DND-41 (cell line): ENCODE results near the gene CEP162.

Source experiments
- ATAC-seq: fragments of 200-7000 bp; cut with Tn5 transposase; 3 replicates; pipeline ENCODE4 v1.9.1; 2021; ENCODE audit warnings: low read depth; ENCODE audit not compliant: insufficient read depth
- DNase-seq: peaks from one replicate; pipeline ENCODE4 v3.0.0-alpha.2; 2020
- H2AFZ ChIP-seq: 2 replicates; pipeline ENCODE4 v1.6.0; 2012; ENCODE audit warnings: low read depth, low read length
- H3K27ac ChIP-seq: 2 replicates; pipeline ENCODE4 v1.5.1; 2012; ENCODE audit warnings: low read length, inconsistent platforms
- H3K27me3 ChIP-seq: fragments of 200-600 bp; sonication (generic); 2 replicates; pipeline ENCODE4 v1.6.0; 2012; ENCODE audit warnings: low read length, mild to moderate bottlenecking, inconsistent platforms; ENCODE audit not compliant: insufficient read depth, poor library complexity
- H3K36me3 ChIP-seq: 2 replicates; pipeline ENCODE4 v1.5.1; 2012; ENCODE audit warnings: low read length, inconsistent platforms; ENCODE audit not compliant: insufficient read depth
- H3K4me1 ChIP-seq: 2 replicates; pipeline ENCODE4 v1.5.1; 2012; ENCODE audit warnings: mild to moderate bottlenecking, low read length; ENCODE audit not compliant: insufficient read depth
- H3K4me2 ChIP-seq: 2 replicates; pipeline ENCODE4 v1.6.0; 2012; ENCODE audit warnings: mild to moderate bottlenecking, moderate library complexity, low read length, inconsistent platforms; ENCODE audit not compliant: insufficient read depth
- H3K4me3 ChIP-seq, 2 experiments: fragments of 200-600 bp in 1 of 2; shearing (Covaris generic) in 1 of 2; 2 replicates each; pipeline ENCODE4 v1.5.1; 2012 to 2016; ENCODE audit warnings: inconsistent platforms in 2 of 2, low read length in 2 of 2, mild to moderate bottlenecking in 2 of 2, low read depth in 1 of 2, moderate library complexity in 1 of 2
- H3K79me2 ChIP-seq: 2 replicates; pipeline ENCODE4 v1.6.0; 2012; ENCODE audit warnings: low read length, inconsistent platforms; ENCODE audit not compliant: insufficient read depth
- H3K9ac ChIP-seq: 2 replicates; pipeline ENCODE4 v1.6.0; 2012; ENCODE audit warnings: low read depth, mild to moderate bottlenecking, inconsistent platforms, low read length, moderate library complexity
- H3K9me3 ChIP-seq: 2 replicates; pipeline ENCODE4 v1.5.1; 2012; ENCODE audit warnings: low read length, moderate library complexity, mild to moderate bottlenecking, inconsistent platforms; ENCODE audit not compliant: insufficient read depth, severe bottlenecking
- H4K20me1 ChIP-seq: 2 replicates; pipeline ENCODE4 v1.6.0; 2012; ENCODE audit warnings: low read length; ENCODE audit not compliant: insufficient read depth
- EZH2 ChIP-seq: IDR thresholded peaks from 3 replicates; pipeline ENCODE4 v1.6.1; 2012; ENCODE audit warnings: borderline replicate concordance, low read depth, mild to moderate bottlenecking, moderate library complexity, low read length, inconsistent platforms; ENCODE audit not compliant: severe bottlenecking
- TF ChIP-seq, protein P1 (sequence below): IDR thresholded peaks from 2 replicates; pipeline ENCODE4 v1.5.1; 2012; ENCODE audit warnings: borderline replicate concordance, low read length, moderate library complexity, mild to moderate bottlenecking; ENCODE audit not compliant: poor library complexity, severe bottlenecking; ENCODE audit errors: extremely low read depth

CEP162 gene

DNA sequence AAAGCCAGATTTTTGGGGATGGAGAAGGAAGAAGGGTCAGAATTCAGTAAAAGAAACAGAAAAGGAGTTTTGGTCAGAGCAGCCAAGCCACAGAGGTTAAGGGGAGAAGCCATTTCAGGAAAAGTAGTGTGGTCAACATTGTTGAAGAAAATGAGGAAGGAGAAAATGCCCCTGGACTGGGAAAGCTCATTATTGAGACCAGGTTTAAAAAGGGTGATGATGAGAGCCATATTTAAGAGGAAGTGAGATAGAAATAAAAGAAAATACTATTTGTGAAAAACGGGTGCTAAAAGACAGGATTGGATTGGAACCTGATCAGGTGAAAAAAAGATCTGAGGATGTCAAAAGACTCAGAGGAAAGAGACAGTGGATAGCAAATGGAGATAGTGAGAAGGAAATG is 75.8 kb downstream of the CEP162 start:
- Histone ChIP-seq H3K36me3 (peaks cover 34% of the 10 kb centered on the region), H3K4me3 (no peak overlapping the region), H2AFZ (no peak overlapping the region), H3K79me2 (no peaks in the 10 kb centered on the region), H4K20me1 (no peaks in the 10 kb centered on the region), H3K9me3 (no peaks in the 10 kb centered on the region), H3K4me1 (no peaks in the 10 kb centered on the region), H3K9ac (no peak overlapping the region), H3K27ac (no peak overlapping the region), H3K27me3 (no peaks in the 10 kb centered on the region), H3K4me2 (no peak overlapping the region)
- TF ChIP-seq EZH2 = no peak
- TF ChIP-seq, protein P1, sequence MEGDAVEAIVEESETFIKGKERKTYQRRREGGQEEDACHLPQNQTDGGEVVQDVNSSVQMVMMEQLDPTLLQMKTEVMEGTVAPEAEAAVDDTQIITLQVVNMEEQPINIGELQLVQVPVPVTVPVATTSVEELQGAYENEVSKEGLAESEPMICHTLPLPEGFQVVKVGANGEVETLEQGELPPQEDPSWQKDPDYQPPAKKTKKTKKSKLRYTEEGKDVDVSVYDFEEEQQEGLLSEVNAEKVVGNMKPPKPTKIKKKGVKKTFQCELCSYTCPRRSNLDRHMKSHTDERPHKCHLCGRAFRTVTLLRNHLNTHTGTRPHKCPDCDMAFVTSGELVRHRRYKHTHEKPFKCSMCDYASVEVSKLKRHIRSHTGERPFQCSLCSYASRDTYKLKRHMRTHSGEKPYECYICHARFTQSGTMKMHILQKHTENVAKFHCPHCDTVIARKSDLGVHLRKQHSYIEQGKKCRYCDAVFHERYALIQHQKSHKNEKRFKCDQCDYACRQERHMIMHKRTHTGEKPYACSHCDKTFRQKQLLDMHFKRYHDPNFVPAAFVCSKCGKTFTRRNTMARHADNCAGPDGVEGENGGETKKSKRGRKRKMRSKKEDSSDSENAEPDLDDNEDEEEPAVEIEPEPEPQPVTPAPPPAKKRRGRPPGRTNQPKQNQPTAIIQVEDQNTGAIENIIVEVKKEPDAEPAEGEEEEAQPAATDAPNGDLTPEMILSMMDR = no peak
- DNase-seq (no peak), ATAC-seq (no peak)

DNA sequence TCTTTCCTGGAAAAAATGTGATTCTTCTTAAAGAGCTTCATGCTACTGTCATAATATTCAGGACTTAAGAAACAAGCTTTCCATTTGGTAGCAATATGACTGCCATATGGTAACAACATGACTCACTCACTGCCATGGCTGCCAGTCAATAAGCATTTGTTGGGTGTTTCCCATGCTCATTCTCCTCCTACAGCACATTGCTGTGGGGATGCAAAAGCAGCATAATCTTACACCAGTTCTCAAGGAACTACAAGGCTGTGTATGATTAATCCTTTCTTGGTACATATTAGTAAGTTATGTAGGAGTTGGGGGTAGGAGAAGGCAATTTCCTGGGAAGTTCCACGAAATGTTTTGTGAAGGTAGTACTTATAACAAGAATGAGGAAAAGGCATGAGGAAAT is 76.7 kb downstream of the CEP162 start:
- Histone ChIP-seq H3K4me3 (no peak overlapping the region), H3K27me3 (no peaks in the 10 kb centered on the region), H4K20me1 (no peaks in the 10 kb centered on the region), H3K9me3 (no peaks in the 10 kb centered on the region), H3K36me3 (peaks cover 33% of the 10 kb centered on the region), H3K4me2 (no peak overlapping the region), H2AFZ (no peak overlapping the region), H3K9ac (no peak overlapping the region), H3K4me1 (no peaks in the 10 kb centered on the region), H3K27ac (no peak overlapping the region), H3K79me2 (no peaks in the 10 kb centered on the region)
- DNase-seq (no peak), ATAC-seq (no peak)
- no peak for TF ChIP-seq EZH2
- TF ChIP-seq, protein P1 = no peak

DNA sequence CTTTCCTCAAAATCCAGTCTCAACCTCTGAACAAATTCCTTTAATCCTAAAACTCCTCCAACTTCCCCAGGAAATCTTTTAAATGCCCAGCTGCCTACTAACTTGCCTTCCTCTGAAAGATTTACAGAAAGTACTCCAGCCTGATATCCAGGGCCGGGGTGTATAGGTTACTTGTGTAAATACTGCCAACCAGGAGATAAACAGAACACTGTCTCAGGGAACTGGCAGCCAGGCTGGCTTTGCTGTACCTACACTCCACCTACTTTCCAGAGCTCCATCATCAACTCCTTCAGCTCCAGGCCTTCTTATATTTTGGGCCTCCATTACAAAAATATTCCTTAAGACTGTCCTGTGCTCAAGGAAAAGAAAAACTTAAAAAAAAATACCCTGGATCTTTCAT is 85.9 kb downstream of the CEP162 start:
- Histone ChIP-seq H3K27me3 (no peaks in the 10 kb centered on the region), H3K79me2 (no peaks in the 10 kb centered on the region), H3K4me2 (no peak overlapping the region), H3K4me3 (no peak overlapping the region), H3K27ac (no peak overlapping the region), H3K36me3 (peaks cover 9% of the 10 kb centered on the region; the same call in 1 of the 2 replicates), H3K9ac (no peak overlapping the region), H4K20me1 (no peaks in the 10 kb centered on the region), H2AFZ (no peak overlapping the region), H3K4me1 (no peaks in the 10 kb centered on the region), H3K9me3 (no peaks in the 10 kb centered on the region)
- no peak for DNase-seq
- ATAC-seq = no peak
- TF ChIP-seq EZH2 = no peak
- TF ChIP-seq, protein P1 = no peak

DNA sequence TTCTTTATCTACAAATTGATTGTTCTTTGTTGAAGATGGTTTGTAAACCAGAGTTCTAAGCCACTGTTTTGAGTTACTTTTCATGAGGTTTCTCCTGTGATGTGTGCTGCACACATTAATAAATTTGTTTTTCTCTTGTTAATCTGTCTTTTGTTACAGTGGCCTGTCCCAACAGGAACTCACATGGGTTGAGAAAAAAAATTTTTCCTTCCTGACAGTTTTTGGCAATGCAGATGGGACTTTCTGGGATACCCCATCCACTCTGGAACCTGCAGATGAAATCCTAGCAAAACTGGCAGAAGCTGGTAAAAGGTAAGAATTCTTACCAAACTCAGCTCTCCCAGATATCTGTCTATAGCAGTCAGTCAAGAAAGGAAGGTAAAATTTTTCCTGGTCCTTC is 88.1 kb downstream of the CEP162 start:
- ATAC-seq (no peak), DNase-seq (no peak)
- peaks cover 25% of the 10 kb centered on the region for H3K36me3 ChIP-seq
- no peaks in the 10 kb centered on the region for H3K4me1 ChIP-seq
- no peak overlapping the region for H3K27ac ChIP-seq
- H4K20me1 ChIP-seq = no peaks in the 10 kb centered on the region
- no peak overlapping the region for H3K4me3 ChIP-seq
- H3K4me2 ChIP-seq = no peak overlapping the region
- H2AFZ ChIP-seq = no peak overlapping the region
- TF ChIP-seq EZH2 = no peak
- TF ChIP-seq, protein P1 = no peak
- H3K79me2 ChIP-seq = no peaks in the 10 kb centered on the region
- no peak overlapping the region for H3K9ac ChIP-seq
- no peaks in the 10 kb centered on the region for H3K27me3 ChIP-seq
- H3K9me3 ChIP-seq = peaks cover 2% of the 10 kb centered on the region
